ENCODE results near the gene MRPS5.

DNA sequence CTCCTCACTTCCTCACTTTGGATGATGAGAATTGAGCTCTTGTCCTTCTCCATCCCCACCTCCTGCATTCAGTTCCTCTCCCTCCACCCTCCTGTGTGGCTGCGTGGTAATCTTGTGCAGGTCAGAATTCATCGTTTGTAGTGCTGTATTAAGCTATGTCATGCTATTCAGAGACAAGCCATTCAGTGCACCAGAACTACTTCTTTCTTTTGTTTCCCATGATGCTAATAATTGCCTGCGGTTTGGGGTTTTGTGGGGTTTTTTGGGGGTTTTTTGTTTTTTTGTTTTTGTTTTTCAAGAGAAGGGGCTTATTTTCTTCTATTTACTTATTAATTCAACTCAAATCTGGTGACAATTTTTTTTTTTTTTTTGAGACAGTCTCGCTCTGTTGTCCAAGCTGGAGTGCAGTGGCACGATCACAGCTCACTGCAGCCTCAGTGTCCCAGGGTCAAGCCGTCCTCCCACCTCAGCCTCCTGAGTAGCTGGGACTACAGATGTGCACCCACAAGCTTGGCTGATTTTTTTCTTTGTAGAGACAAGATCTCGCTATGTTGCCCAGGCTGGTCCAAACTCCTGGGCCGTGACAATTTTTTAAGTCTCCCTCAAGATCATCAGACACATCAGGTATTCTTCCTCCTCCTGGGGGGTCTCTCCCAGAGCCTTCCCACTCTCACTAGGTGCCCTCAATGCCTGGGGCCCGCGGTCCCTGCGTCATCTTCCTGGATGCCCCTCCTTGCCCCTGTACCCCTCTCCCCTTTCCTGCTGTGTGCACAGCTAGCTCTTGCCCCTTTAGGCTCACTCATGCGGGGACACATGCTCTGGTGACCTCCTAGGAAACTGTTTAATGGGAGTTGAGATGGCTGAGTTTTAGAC lies 58.3 kb downstream of the MRPS5 start:
- TF ChIP-seq, protein P1, sequence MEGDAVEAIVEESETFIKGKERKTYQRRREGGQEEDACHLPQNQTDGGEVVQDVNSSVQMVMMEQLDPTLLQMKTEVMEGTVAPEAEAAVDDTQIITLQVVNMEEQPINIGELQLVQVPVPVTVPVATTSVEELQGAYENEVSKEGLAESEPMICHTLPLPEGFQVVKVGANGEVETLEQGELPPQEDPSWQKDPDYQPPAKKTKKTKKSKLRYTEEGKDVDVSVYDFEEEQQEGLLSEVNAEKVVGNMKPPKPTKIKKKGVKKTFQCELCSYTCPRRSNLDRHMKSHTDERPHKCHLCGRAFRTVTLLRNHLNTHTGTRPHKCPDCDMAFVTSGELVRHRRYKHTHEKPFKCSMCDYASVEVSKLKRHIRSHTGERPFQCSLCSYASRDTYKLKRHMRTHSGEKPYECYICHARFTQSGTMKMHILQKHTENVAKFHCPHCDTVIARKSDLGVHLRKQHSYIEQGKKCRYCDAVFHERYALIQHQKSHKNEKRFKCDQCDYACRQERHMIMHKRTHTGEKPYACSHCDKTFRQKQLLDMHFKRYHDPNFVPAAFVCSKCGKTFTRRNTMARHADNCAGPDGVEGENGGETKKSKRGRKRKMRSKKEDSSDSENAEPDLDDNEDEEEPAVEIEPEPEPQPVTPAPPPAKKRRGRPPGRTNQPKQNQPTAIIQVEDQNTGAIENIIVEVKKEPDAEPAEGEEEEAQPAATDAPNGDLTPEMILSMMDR (IDR thresholded peaks at IDR 0.05): no peak
- no peak for TF ChIP-seq POLR2A (IDR thresholded peaks at IDR 0.05)
